ENCODE measurements around the gene MAP1B.

The MAP1B gene

GRCh38 chr5:72194846-72195245 is 87.6 kb downstream of the MAP1B start:
- no peak for TF ChIP-seq CTCF (IDR thresholded peaks at IDR 0.05; ENCODE audit: low read length, missing control alignments)
- no peak overlapping the region for H3K4me3 ChIP-seq (replicated peaks; ENCODE audit: low read depth, low read length)
- no peak for DNase-seq (ENCODE audit: low read depth)

DNA sequence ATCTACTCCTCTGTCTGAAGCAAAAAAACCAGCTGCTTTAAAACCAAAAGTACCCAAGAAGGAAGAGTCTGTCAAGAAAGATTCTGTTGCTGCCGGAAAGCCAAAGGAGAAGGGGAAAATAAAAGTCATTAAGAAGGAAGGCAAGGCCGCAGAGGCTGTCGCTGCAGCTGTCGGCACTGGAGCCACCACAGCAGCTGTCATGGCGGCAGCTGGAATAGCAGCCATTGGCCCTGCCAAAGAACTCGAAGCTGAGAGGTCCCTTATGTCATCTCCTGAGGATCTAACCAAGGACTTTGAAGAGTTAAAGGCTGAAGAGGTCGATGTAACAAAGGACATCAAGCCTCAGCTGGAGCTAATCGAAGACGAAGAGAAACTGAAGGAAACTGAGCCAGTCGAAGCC is 88.3 kb downstream of the MAP1B start:
- H3K4me3 ChIP-seq (replicated peaks; ENCODE audit: low read depth, low read length): no peak overlapping the region
- TF ChIP-seq CTCF (IDR thresholded peaks at IDR 0.05; ENCODE audit: low read length, missing control alignments): no peak

GRCh38 chr5:72197393-72197792 is 90.1 kb downstream of the MAP1B start:
- no peak for DNase-seq (ENCODE audit: low read depth)
- no peak for TF ChIP-seq CTCF (IDR thresholded peaks at IDR 0.05; ENCODE audit: low read length, missing control alignments)
- no peak overlapping the region for H3K4me3 ChIP-seq (replicated peaks; ENCODE audit: low read depth, low read length)

More for the DNA sequence above, 88.3 kb downstream of the MAP1B start:
- DNase-seq (ENCODE audit: low read depth): no peak

DNA sequence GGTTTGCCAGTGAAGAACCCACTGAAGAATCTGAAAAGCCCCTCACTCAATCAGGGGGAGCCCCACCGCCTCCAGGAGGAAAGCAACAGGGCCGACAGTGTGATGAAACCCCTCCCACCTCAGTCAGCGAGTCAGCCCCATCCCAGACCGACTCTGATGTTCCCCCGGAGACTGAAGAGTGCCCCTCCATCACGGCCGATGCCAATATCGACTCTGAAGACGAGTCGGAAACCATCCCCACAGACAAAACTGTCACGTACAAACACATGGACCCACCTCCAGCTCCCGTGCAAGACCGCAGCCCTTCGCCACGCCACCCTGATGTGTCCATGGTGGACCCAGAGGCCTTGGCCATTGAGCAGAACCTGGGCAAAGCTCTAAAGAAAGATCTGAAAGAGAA is 92.4 kb downstream of the MAP1B start:
- no peak overlapping the region for H3K4me3 ChIP-seq (replicated peaks; ENCODE audit: low read depth, low read length)
- no peak for TF ChIP-seq CTCF (IDR thresholded peaks at IDR 0.05; ENCODE audit: low read length, missing control alignments)
- no peak for DNase-seq (ENCODE audit: low read depth)

DNA sequence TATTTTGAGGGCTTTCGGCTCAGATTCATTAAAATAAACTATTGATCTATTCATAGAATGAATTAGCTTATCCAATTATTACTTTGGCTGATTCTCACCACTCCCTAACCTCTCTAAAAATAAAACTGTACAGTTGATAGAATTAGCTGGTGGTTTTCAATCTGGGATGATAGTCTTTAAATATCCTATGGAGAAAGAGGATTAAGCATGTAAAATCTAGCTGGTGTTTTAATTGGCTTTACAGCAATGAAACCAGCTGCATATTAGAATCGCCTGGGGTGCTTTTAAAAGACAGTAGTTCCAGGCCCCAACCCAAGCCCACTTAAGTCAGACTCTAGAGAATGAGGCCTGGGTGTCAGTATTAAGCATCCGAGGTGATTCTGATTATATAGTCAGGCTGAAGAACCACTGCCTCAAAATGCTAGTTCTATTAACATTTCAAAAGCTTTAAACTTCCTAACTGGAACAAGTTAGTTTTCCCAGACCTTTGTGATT is 95.1 kb downstream of the MAP1B start:
- TF ChIP-seq CTCF (IDR thresholded peaks at IDR 0.05; ENCODE audit: low read length, missing control alignments): no peak
- no peak for DNase-seq (ENCODE audit: low read depth)
- no peak overlapping the region for H3K4me3 ChIP-seq (replicated peaks; ENCODE audit: low read depth, low read length)

- TF ChIP-seq CTCF (IDR thresholded peaks at IDR 0.05; ENCODE audit: low read length, missing control alignments): no peak
- no peak overlapping the region for H3K4me3 ChIP-seq (replicated peaks; ENCODE audit: low read depth, low read length)
- DNase-seq (ENCODE audit: low read depth): no peak
Observed at GRCh38 chr5:72203251-72203845, 96.1 kb downstream of the MAP1B start.

- no peak overlapping the region for H3K4me3 ChIP-seq (replicated peaks; ENCODE audit: low read depth, low read length)
- DNase-seq (ENCODE audit: low read depth): no peak
- no peak for TF ChIP-seq CTCF (IDR thresholded peaks at IDR 0.05; ENCODE audit: low read length, missing control alignments)
Observed at GRCh38 chr5:72204946-72205345, 97.7 kb downstream of the MAP1B start.
